Ishikawa (cell line): ENCODE measurements around the gene NPIPB8.

Source experiments
- CEBPB ChIP-seq: IDR thresholded peaks from 2 replicates; pipeline ENCODE4 v1.6.1; 2012
- EP300 ChIP-seq: IDR thresholded peaks from 2 replicates; pipeline ENCODE4 v1.6.1; 2012; ENCODE audit warnings: borderline replicate concordance
- FOXM1 ChIP-seq: IDR thresholded peaks from 2 replicates; pipeline ENCODE4 v1.6.1; 2012; ENCODE audit warnings: low read depth, borderline replicate concordance
- RAD21 ChIP-seq: IDR thresholded peaks from 2 replicates; pipeline ENCODE4 v1.6.1; 2012; ENCODE audit warnings: low read depth
- REST ChIP-seq: IDR thresholded peaks from 2 replicates; pipeline ENCODE4 v1.6.1; 2012; ENCODE audit warnings: low read depth, mild to moderate bottlenecking
- TAF1 ChIP-seq: IDR thresholded peaks from 2 replicates; pipeline ENCODE4 v1.6.1; 2012; ENCODE audit warnings: low read depth, mild to moderate bottlenecking
- TCF12 ChIP-seq: IDR thresholded peaks from 2 replicates; pipeline ENCODE4 v1.6.1; 2012; ENCODE audit warnings: low read depth
- YY1 ChIP-seq: IDR thresholded peaks from 2 replicates; pipeline ENCODE4 v1.6.1; 2012; ENCODE audit warnings: low read depth

- TF ChIP-seq TCF12 (no peak), CEBPB (no peak), EP300 (no peak), REST (no peak), TAF1 (no peak), YY1 (no peak), RAD21 (no peak), FOXM1 (no peak)
Measured at GRCh38 chr16:28592511-28592910, 45.4 kb upstream of the NPIPB8 start.
